Uterus (tissue), 4 donors: Measurements from ENCODE around the gene CTNNAL1. TPM values are rescaled to one million over a fixed set of nuclear protein-coding genes. Genes with fewer than 3 reads are reported as not detected.

Source experiments
- DNase-seq, 2 donors: peaks; one replicate each; pipeline ENCODE4 v3.0.0-alpha.2; 2019 to 2020
- H3K27ac ChIP-seq, 2 donors: fragments of 200-600 bp; sonication (generic); 1 replicate in 1 of 2; 2 replicates in 1 of 2; pipeline ENCODE4 v1.5.1; 2016 to 2018
- H3K27me3 ChIP-seq, 2 donors: fragments of 200-600 bp; sonication (generic); one replicate each; pipeline ENCODE4 v1.5.1; 2018 to 2019; ENCODE audit warnings: control low read depth in 1 of 2
- H3K36me3 ChIP-seq, 2 donors: fragments of 200-600 bp; sonication (generic); one replicate each; pipeline ENCODE4 v1.5.1; 2019; ENCODE audit warnings: control low read depth in 1 of 2
- H3K4me1 ChIP-seq, 2 donors: fragments of 200-600 bp; sonication (generic); one replicate each; pipeline ENCODE4 v1.5.1; 2018 to 2019; ENCODE audit warnings: control low read depth in 1 of 2
- H3K4me3 ChIP-seq, 2 donors: fragments of 200-600 bp; sonication (generic); 1 replicate in 1 of 2; 2 replicates in 1 of 2; pipeline ENCODE4 v1.5.1; 2018 to 2019; ENCODE audit warnings: mild to moderate bottlenecking in 1 of 2
- H3K9me3 ChIP-seq, 2 donors: fragments of 200-600 bp; sonication (generic); one replicate each; pipeline ENCODE4 v1.5.1; 2019; ENCODE audit warnings: control low read depth in 1 of 2
- CTCF ChIP-seq, 4 experiments: fragments of 200-600 bp in 2 of 4; fragments of 450-650 bp in 2 of 4; sonication (generic) in 2 of 4; IDR thresholded peaks; one replicate each; pipeline ENCODE4 v1.5.1; 2016 to 2019; ENCODE audit warnings: antibody characterized with exemption in 4 of 4, mild to moderate bottlenecking in 2 of 4, moderate library complexity in 1 of 4
- POLR2A ChIP-seq, 2 donors: fragments of 450-650 bp; IDR thresholded peaks; one replicate each; pipeline ENCODE4 v1.6.1; 2016; ENCODE audit warnings: antibody characterized with exemption in 2 of 2, mild to moderate bottlenecking in 1 of 2, moderate library complexity in 1 of 2
- intact Hi-C: fragments of 100-400 bp; cut with DNase I; formaldehyde crosslinking; loops from one replicate; pipeline ENCODE4 v1.15.1; 2023; ENCODE audit warnings: low total_unique reads
- total RNA-seq, 4 donors: library from RNA; depleted of rRNA in 3 of 4; stranded (reverse); fragments of >200 nt in 3 of 4; gene quantifications; one replicate each; pipeline versions ENCODE4 v1.1.0 to v1.2.4, GENCODE V29; 2014 to 2023
- donor health status: DM: yes; HTN: yes; CAD: no.

CTNNAL1 gene
- total RNA-seq, 4 donors from 2014 or later: 32.3 to 62.0 (median 41.4) TPM

GRCh38 chr9:109051733-109052132 is 38.4 kb upstream of the CTNNAL1 start:
- Histone ChIP-seq H3K9me3 (no peaks in the 10 kb centered on the region), H3K27me3 (no peaks in the 10 kb centered on the region), H3K4me1 (no peaks in the 10 kb centered on the region), H3K36me3 (no peaks in the 10 kb centered on the region), H3K27ac (no peak overlapping the region), H3K4me3 (no peak overlapping the region)
- no peak for DNase-seq
- intact Hi-C loops: no loop called here
- TF ChIP-seq POLR2A (IDR thresholded peaks at IDR 0.05) (no peak), CTCF (IDR thresholded peaks at IDR 0.05) (no peak)

GRCh38 chr9:109050444-109050843 is 37.1 kb upstream of the CTNNAL1 start:
- DNase-seq: no peak
- no peaks in the 10 kb centered on the region for H3K36me3 ChIP-seq
- no peaks in the 10 kb centered on the region for H3K4me1 ChIP-seq
- intact Hi-C loops: no loop called here
- H3K27ac ChIP-seq: no peak overlapping the region
- H3K4me3 ChIP-seq: no peak overlapping the region
- no peaks in the 10 kb centered on the region for H3K9me3 ChIP-seq
- H3K27me3 ChIP-seq: no peaks in the 10 kb centered on the region
- TF ChIP-seq CTCF (IDR thresholded peaks at IDR 0.05) (no peak), POLR2A (IDR thresholded peaks at IDR 0.05) (no peak)

GRCh38 chr9:109048822-109049221 is 35.5 kb upstream of the CTNNAL1 start:
- Histone ChIP-seq H3K4me1 (no peaks in the 10 kb centered on the region), H3K36me3 (no peaks in the 10 kb centered on the region), H3K9me3 (no peaks in the 10 kb centered on the region), H3K27me3 (no peaks in the 10 kb centered on the region), H3K4me3 (no peak overlapping the region), H3K27ac (no peak overlapping the region)
- intact Hi-C loops: no loop called here
- TF ChIP-seq CTCF (IDR thresholded peaks at IDR 0.05) (no peak), POLR2A (IDR thresholded peaks at IDR 0.05) (no peak)
- DNase-seq: no peak

GRCh38 chr9:109047259-109047658 is 34.0 kb upstream of the CTNNAL1 start:
- intact Hi-C loops: no loop called here
- DNase-seq: no peak
- no peak overlapping the region for H3K27ac ChIP-seq
- H3K4me1 ChIP-seq: no peaks in the 10 kb centered on the region
- TF ChIP-seq CTCF (IDR thresholded peaks at IDR 0.05): no peak
- no peak for TF ChIP-seq POLR2A (IDR thresholded peaks at IDR 0.05)
- H3K27me3 ChIP-seq: no peaks in the 10 kb centered on the region
- no peak overlapping the region for H3K4me3 ChIP-seq
- no peaks in the 10 kb centered on the region for H3K36me3 ChIP-seq
- H3K9me3 ChIP-seq: no peaks in the 10 kb centered on the region

- Histone ChIP-seq H3K27ac (no peak overlapping the region), H3K36me3 (no peaks in the 10 kb centered on the region), H3K27me3 (no peaks in the 10 kb centered on the region), H3K4me1 (no peaks in the 10 kb centered on the region), H3K4me3 (no peak overlapping the region), H3K9me3 (no peaks in the 10 kb centered on the region)
- TF ChIP-seq POLR2A (IDR thresholded peaks at IDR 0.05): no peak
- TF ChIP-seq CTCF (IDR thresholded peaks at IDR 0.05): no peak
- no peak for DNase-seq
- intact Hi-C loops: no loop called here
Measured at GRCh38 chr9:109046346-109046745, 33.0 kb upstream of the CTNNAL1 start.
